AG09319 (cell line): ENCODE data around the gene SHB.

Experiments used
- DNase-seq: peaks from one replicate; pipeline ENCODE4 v3.0.0-alpha.2; 2010; ENCODE audit warnings: low read depth; ENCODE audit errors: extremely low read depth
- TF ChIP-seq, protein P1 (sequence below): IDR thresholded peaks from 2 replicates; pipeline ENCODE4 v1.5.1; 2011; ENCODE audit warnings: low read depth, mild to moderate bottlenecking, inconsistent platforms, low read length, moderate library complexity

The SHB gene

DNA sequence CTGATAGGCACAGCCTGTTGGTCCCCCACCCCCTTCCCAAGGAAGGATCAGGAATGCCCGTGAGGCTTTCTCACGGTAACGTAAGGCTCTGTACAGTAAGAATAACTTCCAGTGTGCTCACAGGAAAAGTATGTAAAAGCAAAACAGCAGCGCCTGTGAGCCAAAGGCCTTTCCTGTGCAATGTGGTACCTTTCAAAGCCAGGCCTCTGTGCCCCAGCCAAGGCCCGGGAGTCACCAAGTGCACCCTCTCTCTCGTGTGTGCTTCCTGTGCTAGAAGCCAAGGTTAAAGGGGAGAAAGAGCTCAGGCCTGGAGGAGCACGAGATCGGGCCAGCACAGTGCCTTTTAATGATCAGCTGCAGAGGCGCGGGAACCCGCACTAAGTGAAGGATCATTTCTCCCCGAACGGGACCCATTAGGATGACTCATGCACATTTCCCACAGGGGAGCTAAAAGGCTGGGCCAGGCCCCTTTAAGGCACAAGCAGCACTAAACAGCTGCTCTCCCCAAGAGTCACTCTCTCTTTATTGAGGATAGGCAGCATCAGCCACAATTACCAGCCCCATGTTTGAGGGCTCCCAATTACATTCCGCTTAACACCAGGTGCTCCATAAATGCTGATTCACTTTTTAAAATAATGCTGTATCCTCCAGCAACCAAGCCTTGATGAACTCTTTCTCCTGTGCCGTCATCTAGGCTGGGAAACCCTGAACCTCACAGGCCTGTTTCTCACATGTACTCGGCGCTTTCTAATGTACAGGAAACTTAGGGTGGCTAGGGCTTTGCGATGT, 42.8 kb downstream of the SHB start:
- no peak for DNase-seq
- TF ChIP-seq, protein P1, sequence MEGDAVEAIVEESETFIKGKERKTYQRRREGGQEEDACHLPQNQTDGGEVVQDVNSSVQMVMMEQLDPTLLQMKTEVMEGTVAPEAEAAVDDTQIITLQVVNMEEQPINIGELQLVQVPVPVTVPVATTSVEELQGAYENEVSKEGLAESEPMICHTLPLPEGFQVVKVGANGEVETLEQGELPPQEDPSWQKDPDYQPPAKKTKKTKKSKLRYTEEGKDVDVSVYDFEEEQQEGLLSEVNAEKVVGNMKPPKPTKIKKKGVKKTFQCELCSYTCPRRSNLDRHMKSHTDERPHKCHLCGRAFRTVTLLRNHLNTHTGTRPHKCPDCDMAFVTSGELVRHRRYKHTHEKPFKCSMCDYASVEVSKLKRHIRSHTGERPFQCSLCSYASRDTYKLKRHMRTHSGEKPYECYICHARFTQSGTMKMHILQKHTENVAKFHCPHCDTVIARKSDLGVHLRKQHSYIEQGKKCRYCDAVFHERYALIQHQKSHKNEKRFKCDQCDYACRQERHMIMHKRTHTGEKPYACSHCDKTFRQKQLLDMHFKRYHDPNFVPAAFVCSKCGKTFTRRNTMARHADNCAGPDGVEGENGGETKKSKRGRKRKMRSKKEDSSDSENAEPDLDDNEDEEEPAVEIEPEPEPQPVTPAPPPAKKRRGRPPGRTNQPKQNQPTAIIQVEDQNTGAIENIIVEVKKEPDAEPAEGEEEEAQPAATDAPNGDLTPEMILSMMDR, result no peak

DNA sequence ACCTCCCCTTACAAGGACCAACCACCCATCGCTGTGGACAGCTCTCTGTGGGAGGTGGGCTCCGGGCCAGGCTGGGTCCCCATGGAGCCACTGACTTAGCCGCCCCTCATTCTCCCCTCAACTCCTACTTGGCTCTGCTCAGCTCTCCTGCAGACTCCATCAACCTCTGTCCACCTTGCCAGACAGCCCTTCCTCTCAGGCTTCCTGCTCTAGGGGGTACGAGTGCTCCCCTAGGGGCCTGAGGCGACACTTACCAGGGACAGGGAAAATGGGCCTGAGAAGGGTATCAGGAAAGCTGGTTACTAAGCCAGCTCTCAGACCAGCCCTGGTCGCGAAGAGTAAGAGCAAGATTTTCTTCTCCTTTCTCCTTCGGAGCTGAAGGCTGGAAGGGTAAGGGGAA, 43.9 kb downstream of the SHB start:
- TF ChIP-seq, protein P1, result no peak
- no peak for DNase-seq

DNA sequence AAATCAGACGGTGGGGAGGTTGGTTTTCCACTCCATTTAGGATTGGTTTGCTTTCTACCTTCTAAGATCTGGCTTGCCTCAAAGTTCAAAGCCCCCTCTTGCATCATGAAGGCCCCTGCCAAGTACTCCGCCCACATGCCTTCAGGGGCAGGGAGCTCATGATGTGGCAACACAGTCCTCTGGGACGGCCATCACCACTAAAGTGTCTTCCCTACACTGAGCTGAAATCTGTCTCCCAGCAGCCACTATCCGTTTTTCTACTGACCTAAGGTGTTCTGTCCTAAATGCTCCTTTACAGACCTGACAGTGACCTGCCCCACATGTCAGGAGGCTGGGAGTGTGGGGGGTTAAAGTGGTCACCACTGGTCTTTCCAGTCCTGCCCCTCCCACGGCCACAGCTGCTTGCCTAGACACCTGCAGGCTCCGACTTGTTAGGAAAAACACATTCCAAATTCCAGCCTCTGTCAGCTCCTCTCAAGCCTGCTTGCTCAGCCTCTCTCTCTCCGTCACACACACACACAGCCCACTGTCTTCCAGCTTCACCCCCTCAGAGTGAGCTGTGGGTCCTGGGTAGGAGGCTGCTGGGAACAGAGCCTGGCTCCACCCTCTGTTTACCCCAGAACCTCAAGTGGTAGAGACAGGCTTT, 44.9 kb downstream of the SHB start:
- no peak for DNase-seq
- TF ChIP-seq, protein P1, result no peak

DNA sequence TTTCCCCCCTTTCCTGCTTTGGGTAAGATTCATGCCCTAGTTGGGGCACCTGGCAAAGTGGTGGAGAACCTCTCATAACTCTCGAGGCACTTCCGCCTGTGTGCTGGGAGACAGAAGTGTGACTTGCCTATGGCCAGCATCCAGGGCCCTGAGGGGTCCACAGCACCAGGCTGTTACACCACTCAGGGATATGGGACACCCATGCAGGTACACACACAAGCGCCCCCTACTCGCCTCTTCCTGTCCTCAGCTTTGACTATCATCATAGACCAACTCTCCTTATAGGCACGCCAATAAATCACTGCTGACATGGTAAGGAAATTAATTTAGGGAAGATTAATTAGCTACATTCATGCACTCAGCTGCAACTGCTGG, 45.4 kb downstream of the SHB start:
- DNase-seq, result no peak

GRCh38 chr9:38022995-38023394, 46.0 kb downstream of the SHB start:
- DNase-seq, result no peak
- TF ChIP-seq, protein P1, result no peak

More for the DNA sequence above, 45.4 kb downstream of the SHB start:
- TF ChIP-seq, protein P1, result no peak

GRCh38 chr9:38022203-38022895, 46.7 kb downstream of the SHB start:
- TF ChIP-seq, protein P1, result no peak
- DNase-seq, result no peak
